Head of caudate nucleus (tissue), 42 donors: Measurements from ENCODE around the gene PUS3.

Source experiments
- DNase-seq, 42 donors: peaks; one replicate each; pipeline versions ENCODE4 v3.0.0 to v3.0.0-alpha.2; 2020 to 2021; ENCODE audit warnings: mixed read lengths in 7 of 42
- intact Hi-C: fragments of 100-400 bp; cut with DNase I; formaldehyde crosslinking; loops from one replicate; pipeline ENCODE4 v1.15.0; 2022

Gene PUS3, protein sequence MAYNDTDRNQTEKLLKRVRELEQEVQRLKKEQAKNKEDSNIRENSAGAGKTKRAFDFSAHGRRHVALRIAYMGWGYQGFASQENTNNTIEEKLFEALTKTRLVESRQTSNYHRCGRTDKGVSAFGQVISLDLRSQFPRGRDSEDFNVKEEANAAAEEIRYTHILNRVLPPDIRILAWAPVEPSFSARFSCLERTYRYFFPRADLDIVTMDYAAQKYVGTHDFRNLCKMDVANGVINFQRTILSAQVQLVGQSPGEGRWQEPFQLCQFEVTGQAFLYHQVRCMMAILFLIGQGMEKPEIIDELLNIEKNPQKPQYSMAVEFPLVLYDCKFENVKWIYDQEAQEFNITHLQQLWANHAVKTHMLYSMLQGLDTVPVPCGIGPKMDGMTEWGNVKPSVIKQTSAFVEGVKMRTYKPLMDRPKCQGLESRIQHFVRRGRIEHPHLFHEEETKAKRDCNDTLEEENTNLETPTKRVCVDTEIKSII

DNA sequence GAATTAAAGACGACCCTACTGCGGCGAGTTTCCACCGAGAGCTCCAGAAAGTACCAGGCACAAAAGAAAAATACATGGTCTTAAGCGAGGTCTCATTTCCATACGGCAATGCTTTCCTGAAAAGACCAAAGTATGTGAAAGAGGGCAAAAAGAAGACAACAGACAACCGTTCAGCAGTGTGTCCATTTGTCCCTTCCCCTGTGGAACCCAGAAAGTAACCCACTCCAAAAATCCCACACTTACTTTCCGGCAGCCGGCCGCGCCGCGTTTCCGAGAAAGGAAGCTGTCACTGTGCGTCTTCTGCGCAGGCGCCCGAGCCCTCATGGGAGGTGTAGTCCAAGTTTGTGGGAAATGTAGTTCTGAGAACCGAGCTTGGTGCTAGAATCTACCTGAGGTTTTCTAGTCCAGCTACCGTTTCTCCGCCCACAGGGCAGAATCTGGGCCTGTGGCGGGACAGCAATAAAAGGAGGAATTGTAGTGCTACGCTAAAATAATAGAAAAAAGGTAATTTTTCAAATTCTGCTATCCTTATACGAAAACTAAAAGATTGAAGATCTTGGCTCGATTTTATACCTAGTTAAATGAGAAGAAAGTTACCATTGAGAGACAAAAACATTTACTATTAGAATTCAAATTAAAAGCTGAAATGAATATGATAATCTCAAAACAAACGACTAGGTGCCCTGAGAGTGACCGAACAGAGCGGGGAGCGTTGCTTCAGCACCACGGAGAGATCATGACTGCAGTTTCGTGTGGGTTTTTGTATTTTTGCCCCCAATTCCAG, at the start of gene PUS3:
Gene PUS3 (minus strand): TSS at position 280 of the 784 bp plus-strand sequence. CDS start 6,922 bp downstream, outside the sequence.
- intact Hi-C loops: no loop called here
- DNase-seq: peak; percentile 86 to 97 (median 93)

DNA sequence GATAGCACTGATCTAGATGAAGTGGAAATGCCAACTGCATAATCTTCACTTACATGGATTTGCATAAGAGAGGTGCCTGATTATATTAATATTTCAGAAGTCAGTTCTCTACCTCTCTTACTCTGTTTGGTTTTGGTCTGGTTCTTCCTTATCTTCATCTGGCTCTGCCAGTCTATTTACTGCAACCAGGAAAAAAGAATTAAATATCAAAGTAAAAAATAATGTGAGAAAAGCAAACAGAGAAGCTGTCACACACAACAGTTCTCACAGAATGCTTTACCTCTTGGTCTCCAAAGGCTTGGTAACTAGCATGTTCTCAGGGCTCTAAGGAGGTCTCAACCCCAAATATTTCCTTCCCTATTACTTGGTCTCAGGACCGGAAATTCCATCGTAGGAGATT, 49.6 kb upstream of the PUS3 start:
- peak in 1 of 42 donors; percentile 5 for DNase-seq

DNA sequence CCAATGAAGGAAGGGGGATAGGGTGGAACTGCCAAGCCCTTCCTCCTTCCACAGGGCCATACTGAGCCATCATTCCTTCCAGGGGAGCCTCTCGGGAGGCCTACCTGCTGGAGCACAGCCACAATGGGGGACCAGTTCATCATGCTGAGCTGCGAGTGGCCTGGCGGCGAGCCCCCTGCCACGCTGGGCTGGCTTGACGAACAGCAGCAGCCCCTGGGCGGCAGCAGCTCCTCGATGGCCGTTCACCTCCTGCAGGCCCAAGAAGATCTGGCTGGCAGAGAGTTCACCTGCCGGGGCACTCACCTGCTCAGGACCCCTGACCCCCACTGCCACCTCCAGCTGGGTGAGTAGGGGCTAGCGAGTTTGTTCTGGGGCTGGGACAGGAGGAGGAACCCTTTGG, 48.7 kb upstream of the PUS3 start:
- DNase-seq: peak in 3 of 42 donors; percentile 12 to 30 (median 30)
- intact Hi-C loops: no loop called here

More for the DNA sequence above, 49.6 kb upstream of the PUS3 start:
- intact Hi-C loops: no loop called here

DNA sequence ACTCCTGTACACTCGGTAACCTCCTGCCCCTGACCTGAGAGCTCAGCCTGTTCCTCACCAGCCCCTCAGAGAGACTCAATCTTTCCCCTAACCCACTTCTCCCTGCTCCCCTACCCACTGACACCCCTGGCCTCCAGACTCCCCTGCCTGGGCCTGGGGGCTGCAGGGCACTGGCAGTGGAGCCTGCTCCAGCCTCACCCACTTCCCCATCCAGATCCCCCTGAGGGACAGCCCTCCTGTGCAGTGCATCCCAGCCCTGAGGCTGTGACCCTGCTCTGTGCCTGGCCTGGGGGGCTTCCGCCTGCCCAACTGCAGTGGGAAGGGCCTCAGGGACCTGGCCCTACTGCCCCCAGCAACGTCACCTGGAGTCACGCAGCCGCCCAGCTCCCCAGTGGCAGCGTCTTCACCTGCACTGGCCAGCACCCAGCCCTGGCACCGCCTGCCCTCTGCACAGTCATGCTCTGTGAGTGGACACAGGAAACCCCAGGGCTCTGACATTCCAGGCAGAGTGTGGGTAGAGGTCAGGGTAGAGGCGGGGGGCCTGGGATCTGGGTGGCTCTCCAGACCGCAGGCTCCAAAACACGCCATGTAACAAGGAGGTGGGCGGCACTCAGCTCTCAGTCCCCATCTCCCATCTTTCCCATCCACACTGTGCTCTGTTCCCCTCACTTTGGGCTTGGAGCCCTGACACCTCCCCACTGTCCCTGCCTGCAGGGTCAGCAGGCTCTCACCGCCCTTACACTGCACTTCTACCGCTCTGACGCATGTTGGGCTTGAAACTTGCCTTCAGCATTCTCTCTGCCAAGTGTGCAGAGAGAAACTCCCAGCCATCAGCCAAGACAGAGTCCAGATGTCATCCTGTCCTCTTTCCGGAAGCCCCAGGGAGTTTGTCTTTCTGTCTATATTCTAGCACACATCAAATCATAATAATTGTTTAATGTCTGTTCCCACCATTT, 48.0 kb upstream of the PUS3 start:
- DNase-seq: peak in 3 of 42 donors; percentile 13 to 28 (median 27)
- intact Hi-C loops: no loop called here

DNA sequence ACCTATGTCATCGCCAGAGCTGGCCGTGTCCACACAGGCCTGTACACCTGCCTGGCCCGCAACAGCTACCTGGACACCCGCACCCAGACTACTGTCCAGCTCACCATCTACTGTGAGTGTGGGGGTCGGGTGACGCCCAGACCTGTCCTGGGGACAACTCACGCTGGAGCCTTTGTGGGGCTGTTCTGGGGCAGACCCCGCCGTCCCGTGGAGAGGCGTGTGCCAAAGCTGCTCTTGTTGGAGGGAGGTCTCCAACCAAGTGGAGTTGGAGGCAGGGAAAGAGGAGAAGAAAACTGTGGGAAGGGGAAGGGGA, 47.1 kb upstream of the PUS3 start:
- intact Hi-C loops: no loop called here
- peak in 3 of 42 donors; percentile 25 to 26 (median 25) for DNase-seq

DNA sequence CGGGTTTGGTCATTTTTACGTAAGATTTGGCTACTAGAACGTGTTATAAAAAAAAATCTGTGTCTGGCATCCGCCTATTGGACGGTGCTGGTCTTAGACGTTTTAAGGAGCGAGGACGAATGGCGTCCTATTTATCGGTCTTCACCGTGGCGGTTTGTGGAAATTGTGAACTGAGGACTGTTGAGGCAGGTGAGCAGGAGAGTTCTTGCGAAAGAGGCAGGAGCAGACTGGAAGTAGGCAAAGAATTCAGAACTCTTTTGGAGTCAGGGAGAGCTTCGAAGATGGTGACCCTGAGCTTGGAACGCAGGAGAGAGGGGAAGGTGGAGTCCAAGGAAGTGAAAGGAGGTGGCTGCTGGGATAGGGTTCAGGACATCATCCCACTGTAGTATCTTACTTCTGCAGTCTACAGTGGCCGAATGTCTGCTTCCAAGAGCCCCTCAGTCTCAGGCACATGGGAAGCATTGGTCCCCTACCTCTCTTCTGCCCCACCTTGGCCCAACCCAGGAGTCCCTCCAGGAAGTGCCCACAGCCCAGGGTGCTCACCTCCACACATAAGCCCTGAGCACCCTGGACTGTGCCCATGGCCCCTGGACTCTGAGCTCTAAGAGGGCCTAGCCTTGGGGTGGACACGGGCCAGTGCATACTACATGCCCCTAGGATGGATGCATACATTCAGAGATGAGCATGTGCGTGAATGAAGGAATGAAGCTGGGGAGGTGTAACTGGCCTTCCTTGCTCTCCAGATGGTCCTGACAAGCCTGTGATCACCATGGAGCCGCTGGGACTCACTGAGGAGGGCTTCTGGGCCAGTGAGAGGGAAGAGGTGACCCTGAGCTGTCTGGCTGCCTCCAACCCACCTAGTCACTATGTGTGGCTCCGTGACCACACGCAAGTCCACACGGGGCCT, 46.5 kb upstream of the PUS3 start:
- intact Hi-C loops: no loop called here
- peak in 6 of 42 donors; percentile 0 to 33 (median 20) for DNase-seq

DNA sequence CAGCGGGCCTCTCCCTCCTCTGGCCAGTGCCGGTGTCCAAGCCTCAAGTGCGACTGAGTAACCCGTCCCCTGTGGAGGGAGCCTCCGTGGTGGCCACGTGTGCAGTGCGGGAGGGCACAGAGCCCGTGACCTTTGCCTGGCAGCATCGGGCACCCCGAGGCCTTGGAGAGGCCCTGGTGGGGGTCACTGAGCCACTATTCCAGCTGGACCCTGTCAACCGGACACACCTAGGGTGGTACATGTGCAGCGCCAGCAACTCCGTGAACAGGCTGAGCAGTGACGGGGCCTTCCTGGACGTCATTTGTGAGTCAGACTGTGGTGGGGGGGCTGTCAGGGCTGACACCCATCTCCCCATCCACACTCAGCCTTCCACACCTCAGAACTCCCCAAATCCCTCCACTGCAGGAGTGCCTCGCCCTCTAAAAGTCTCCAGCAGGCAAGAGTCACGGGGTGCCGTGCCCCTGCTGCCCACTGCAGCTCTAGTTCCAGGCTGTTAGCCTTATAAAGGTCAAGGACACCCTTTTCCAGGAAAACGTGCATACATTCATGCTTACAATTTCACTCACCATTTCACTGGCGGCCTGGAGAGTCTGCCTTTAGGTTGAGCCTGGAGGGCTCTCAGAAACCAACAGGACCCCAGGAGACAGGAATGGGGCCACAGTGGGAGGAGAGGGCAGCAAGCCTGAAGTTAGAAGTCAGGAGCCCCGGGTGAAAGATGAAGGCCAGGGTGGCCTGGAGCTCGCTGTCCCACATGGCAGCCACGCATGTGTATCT, 45.5 kb upstream of the PUS3 start:
- peak in 4 of 42 donors; percentile 18 to 36 (median 27) for DNase-seq
- intact Hi-C loops: no loop called here

DNA sequence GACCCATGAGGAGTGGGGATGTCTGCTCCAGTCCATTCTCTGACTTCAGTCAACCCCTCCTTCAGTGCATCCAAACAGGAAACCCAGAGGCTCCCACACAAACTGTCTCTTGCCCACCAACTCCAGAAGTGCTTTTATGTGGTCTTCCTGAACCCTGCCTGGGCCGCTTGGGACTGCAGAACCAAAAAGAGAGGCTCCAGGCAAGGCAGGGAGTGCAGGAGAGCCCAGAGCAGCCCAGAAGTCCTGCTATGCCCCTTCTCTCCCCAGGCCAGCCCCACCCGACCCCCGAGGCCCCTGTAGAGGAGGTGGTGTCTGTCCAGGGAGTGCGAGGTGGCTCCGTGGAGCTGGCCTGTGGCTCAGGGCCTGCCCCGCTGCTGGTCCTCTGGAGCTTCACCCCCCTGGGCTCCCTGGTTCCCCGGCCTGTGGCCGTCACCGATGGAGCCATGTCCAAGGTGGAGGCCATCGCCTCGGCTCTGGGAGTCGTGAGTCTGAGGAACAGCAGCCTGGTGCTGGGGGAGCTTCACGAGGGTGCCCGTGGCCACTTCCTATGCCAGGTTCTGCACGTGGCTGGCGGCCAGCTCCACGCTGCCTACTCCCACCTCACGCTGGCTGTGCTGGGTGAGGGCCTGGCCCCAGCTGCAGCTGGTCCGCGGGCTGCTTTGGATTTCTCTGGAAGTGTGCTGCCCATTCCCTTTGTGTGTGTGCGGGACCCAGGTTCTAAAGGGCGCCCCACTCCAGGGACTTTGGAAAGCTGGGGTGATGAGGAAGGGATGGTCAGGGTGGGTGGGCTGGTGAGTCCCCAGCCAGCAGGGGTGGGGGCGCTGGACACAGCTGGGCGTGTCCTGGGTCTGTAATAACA, 44.6 kb upstream of the PUS3 start:
- DNase-seq: peak in 5 of 42 donors; percentile 18 to 37 (median 32)
- intact Hi-C loops: no loop called here

DNA sequence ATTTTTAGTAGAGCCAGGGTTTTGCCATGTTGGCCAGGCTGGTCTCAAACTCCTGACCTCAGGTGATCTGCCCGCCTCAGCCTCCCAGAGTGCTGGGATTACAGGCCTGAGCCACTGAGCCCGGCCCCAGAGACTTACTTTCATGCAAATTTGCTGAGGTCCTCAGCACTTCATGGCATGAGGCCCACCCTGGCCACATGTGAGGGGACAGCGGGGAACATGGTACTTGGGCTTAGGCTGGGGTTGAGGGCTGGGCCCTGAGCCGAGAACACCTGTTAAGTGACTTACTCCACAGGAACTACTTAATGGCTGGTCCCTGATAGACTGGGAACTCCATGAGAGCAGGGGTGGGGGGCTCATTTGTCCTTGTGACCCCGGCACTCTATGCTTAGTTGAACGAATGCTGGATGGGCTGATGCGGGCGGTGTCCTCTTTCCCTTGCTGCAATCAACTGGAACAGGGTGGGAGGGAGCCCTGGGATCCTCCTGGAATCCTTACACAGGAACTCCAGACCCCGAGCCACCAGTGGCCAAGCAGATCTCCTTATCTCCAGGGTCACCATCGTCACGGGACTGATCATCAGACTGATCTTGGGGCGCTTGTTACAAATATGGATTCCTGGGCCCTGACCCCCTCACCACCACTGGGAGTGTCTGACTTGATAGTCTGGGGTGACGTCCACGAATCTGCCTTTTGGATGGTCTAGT, 43.9 kb upstream of the PUS3 start:
- intact Hi-C loops: no loop called here
- peak in 6 of 42 donors; percentile 8 to 40 (median 29) for DNase-seq

DNA sequence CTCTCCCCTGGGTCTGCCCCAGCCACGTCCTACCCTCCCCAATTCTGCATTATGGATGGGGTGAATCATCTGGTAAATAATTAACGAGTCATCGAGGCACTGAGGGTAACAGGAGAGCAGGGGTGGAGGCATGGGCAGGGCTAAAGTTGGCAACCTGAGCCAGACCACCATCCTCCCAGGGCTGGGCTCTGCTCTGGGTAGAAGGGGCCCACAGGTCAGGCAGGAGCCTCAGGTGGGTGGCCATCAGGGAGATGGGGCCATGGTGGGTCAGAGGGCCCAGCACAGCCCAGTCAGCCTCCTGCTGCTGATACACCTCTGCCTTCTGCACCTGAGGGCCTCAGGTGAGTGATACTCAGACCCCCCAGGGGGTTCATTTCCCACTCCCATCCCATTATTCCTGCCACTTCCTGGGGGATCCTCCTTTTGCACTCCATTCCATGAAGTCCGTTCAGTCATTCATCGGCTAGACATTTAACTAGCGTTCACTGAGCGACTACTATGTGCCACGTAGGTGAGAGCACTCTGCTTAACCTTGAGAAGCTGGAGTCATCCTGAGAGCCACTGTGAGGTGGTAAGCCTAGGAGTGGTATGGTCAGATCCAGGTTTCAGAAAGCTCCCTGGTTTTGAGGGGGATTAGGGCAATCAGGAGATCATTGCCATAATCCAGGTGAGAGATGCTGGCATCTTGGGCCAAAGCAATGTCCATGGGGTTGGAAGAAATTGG, 43.0 kb upstream of the PUS3 start, which contains the start of gene VSIG10L2:
Gene VSIG10L2 (plus strand): TSS at position 248 of the 724 bp plus-strand sequence. CDS start 12 bp downstream, at position 260.
- peak in 7 of 42 donors; percentile 8 to 34 (median 14) for DNase-seq
- intact Hi-C loops: no loop called here

DNA sequence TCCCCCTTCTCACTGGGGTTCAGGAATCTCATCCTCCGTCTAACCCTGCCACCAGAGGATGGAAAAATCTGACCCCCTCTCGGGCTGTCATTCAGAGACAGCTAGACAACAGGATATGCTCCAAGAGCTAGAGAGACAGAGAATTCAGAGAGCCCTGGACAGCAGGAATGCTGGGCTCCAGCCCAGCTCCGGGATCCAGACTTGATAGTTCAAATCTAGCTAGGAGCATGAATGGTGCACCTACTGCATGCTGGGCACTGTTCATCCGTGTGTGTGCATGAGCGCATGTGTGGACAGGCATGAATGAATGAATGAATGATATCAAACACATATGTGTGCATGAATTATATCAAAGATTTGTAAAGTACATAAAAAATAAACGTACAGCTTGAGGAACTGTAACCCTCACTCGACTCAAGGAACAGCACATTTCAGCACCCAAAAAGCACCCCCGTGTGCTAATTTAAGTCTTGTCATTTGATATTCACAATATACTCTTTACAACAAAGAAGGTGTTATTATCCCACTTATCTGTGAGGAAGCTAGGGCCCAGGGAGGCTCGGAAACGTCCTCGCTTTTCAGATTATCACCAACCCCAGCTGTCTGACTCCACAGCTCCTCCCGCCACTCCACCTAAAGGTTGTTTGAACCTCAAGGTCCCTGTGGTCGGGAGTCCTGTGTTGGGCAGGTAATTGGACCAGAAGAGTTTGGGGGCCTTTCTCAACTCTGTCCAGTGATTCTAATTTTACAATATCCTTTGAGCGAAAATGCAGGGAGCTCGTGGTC, 42.2 kb upstream of the PUS3 start:
- intact Hi-C loops: no loop called here
- peak in 12 of 42 donors; percentile 7 to 42 (median 30) for DNase-seq

DNA sequence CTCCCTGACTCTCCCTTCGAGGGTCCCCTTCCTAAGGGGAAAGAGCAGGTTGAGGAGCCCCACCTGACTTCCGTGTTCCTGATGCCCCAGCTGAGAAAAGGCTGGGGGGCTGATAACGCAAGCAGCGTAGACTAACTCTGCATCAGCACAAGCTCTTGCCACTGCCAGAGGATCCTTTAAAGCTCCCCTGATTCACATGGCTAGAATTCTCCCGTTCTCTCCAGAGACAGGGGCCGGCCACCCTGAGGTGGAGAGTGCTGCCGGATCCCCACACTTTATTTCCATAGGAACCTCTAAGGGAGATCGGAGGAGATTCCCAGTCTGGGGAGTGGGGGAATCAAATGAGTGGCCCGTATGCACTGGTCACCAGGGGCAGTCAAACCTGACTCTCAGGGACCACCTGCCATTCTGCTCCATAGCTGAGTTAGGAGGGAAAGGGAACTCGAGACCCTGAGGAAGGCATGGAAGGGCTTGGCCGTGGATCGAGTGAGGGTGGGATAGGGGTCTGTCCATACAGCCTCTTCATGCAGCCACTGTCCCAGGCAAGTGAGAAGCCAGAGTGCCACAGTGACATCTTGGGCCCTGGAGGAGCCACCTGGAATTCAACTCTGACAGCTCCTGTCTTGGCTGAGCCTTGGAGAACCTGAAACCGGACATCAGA, 41.5 kb upstream of the PUS3 start:
- intact Hi-C loops: no loop called here
- peak in 6 of 42 donors; percentile 8 to 31 (median 20) for DNase-seq

DNA sequence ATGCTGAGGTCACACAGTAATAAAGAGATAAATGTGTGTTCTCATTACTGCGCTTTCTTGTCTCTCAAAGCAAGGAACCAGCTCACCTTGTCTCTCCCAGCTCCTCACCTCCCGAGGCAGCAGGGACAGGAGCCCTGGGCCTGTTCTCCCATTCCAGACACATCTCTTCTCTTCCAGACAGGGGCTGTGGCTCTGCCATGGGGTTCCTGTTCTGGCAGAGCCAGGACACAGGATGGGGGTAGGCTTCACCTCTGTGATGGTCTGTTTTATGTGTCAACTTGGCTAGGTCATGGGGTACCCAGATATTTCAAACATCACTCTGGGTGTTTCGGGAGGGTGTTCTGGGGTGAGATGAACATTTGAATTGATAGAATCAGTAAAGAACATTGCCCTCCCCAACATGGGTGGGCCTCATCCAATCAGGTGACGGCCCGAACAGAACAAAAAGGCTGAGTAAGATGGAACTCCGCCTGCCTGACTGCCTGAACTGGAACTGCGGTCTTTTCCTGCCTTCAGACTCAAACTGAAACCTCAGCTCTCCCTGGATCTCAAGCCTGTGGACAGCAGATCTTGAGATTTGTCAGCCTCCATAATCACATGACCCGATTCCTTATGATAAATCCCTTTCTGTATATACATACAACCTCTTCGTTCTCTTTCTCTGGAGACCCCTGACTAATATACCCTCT, 40.8 kb upstream of the PUS3 start:
- peak in 4 of 42 donors; percentile 4 to 13 (median 12) for DNase-seq

More for the DNA sequence above, 40.8 kb upstream of the PUS3 start:
- intact Hi-C loops: no loop called here
